Measurements from ENCODE around the gene GNG11.

GRCh38 chr7:93890041-93890463, 31.5 kb upstream of the GNG11 start:
- TF ChIP-seq POLR2AphosphoS5 (IDR thresholded peaks at IDR 0.05), result no peak
- TF ChIP-seq, protein P1, sequence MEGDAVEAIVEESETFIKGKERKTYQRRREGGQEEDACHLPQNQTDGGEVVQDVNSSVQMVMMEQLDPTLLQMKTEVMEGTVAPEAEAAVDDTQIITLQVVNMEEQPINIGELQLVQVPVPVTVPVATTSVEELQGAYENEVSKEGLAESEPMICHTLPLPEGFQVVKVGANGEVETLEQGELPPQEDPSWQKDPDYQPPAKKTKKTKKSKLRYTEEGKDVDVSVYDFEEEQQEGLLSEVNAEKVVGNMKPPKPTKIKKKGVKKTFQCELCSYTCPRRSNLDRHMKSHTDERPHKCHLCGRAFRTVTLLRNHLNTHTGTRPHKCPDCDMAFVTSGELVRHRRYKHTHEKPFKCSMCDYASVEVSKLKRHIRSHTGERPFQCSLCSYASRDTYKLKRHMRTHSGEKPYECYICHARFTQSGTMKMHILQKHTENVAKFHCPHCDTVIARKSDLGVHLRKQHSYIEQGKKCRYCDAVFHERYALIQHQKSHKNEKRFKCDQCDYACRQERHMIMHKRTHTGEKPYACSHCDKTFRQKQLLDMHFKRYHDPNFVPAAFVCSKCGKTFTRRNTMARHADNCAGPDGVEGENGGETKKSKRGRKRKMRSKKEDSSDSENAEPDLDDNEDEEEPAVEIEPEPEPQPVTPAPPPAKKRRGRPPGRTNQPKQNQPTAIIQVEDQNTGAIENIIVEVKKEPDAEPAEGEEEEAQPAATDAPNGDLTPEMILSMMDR (IDR thresholded peaks at IDR 0.05), result no peak
- no peak for TF ChIP-seq POLR2A (IDR thresholded peaks at IDR 0.05)
